Measurements from ENCODE around the gene MSRB3. TPM values are rescaled to one million over a fixed set of nuclear protein-coding genes. Genes with fewer than 3 reads are reported as not detected.
A peak's percentile ranks its signal among the peaks of the same experiment; 100 is the strongest.

MSRB3 gene
- total and polyA plus RNA-seq, 2 donors (not counting 3 experiments of a cell fraction or from before 2014, with no cell fraction given): 20.0 to 59.3 TPM

DNA sequence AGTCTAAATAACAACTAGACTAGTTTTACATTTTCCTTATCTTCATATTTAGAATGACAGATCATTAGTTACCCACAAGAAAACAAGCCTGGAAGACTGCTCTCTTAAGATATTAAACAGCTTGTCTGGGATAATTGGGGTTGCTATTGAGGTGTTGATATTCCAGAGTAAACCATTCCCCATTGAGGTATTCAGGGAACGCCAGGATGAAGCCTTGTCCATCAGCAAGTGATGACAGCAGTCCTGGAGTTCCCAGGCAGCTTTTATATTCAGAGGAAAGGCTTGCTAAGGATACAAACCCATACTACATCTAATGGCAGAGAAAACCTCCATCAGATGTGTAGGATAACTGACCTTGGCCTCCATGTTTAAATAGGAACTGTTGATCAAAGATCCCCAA, 168.4 kb downstream of the MSRB3 start:
- CTCF ChIA-PET: interaction anchor here (1.1 kb wide), 1 partner anchor 134 kb away, joined by 3 read pairs; no protein-coding TSS in a partner anchor

DNA sequence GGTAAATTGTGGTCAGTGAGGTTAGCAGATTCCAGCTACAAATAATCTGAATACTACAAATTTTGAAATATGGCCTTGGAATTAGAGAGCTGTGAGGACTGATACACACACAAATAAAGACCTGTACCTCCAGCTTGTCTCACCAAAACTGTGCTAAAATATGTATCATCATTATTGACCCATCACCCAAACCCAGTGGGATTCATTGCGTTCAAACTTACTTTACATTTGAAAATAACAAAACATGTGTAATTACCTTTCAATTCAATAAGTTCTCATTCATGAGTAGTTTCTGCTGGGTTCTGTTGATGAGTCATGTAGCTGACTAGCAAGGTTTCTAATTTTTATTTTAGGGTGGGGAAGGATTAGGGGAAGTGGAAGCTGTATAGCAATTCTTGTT, 170.9 kb downstream of the MSRB3 start:
- dilution Hi-C loops (cut with MboI; ENCODE audit: extremely low pct_ligation_motif_present, low sequenced_read_pairs) (no loop called here), intact Hi-C loops (cut with micrococcal nuclease) (no loop called here)
- H4K20me1 ChIP-seq (replicated peaks; ENCODE audit: control insufficient read depth, extremely low read depth, insufficient read depth, low read length): no peaks in the 10 kb centered on the region
- CTCF ChIA-PET: interaction anchor here (0.9 to 1.2 kb wide), 3 partner anchors 16 to 107 kb away, joined by 3 to 5 read pairs (median 3); no protein-coding TSS in a partner anchor
- POLR2A ChIA-PET: no interaction called here
- H3K4me2 ChIP-seq (ENCODE audit: insufficient read depth, low read length): no peak overlapping the region
- TF ChIP-seq EZH2 (IDR thresholded peaks at IDR 0.05; ENCODE audit: borderline replicate concordance, low read depth, low read length, severe bottlenecking): no peak
- peak; percentile 63 for TF ChIP-seq FOS (IDR thresholded peaks at IDR 0.05; ENCODE audit: borderline replicate concordance, insufficient read depth, low read length)
- H3K27ac ChIP-seq (ENCODE audit: insufficient read depth, low read depth, low read length): no peak overlapping the region
- H3K79me2 ChIP-seq (ENCODE audit: control insufficient read depth, insufficient read depth, low read length): no peaks in the 10 kb centered on the region
- no peak overlapping the region for H2AFZ ChIP-seq (ENCODE audit: low read depth, low read length)
- peaks cover 2% of the 10 kb centered on the region for H3K4me1 ChIP-seq (ENCODE audit: control insufficient read depth, extremely low read depth, insufficient read depth, low read length)
- no peak overlapping the region for H3K4me3 ChIP-seq (replicated peaks in 1 of 3; ENCODE audit: insufficient read depth in 1 of 3, low read depth in 1 of 3, low read length in 3 of 3)
- no peaks in the 10 kb centered on the region for H3K9me3 ChIP-seq (replicated peaks; ENCODE audit: control insufficient read depth, insufficient read depth, low read length)
- no peaks in the 10 kb centered on the region for H3K9me1 ChIP-seq (replicated peaks; ENCODE audit: control insufficient read depth, extremely low read depth, insufficient read depth, low read length)
- FAIRE-seq (no peak), DNase-seq (ENCODE audit: low read depth, low spot score) (no peak)
- H3K36me3 ChIP-seq (ENCODE audit: control insufficient read depth in 2 of 2, extremely low read depth in 1 of 2, insufficient read depth in 2 of 2, low read length in 2 of 2): no peaks in the 10 kb centered on the region
- no TSS peak for BruUV-seq (replicated peaks)
- H3K27me3 ChIP-seq (ENCODE audit: control insufficient read depth in 2 of 2, insufficient read depth in 2 of 2, low read length in 2 of 2): no peaks in the 10 kb centered on the region
- H3K9ac ChIP-seq (replicated peaks; ENCODE audit: extremely low read depth, insufficient read depth, low read length): no peak overlapping the region

More for the DNA sequence above, 168.4 kb downstream of the MSRB3 start:
- H3K79me2 ChIP-seq (ENCODE audit: control insufficient read depth, insufficient read depth, low read length): no peaks in the 10 kb centered on the region
- peaks cover 2% of the 10 kb centered on the region for H3K4me1 ChIP-seq (ENCODE audit: control insufficient read depth, extremely low read depth, insufficient read depth, low read length)
- H3K4me2 ChIP-seq (ENCODE audit: insufficient read depth, low read length): no peak overlapping the region
- H4K20me1 ChIP-seq (replicated peaks; ENCODE audit: control insufficient read depth, extremely low read depth, insufficient read depth, low read length): no peaks in the 10 kb centered on the region
- H2AFZ ChIP-seq (ENCODE audit: low read depth, low read length): no peak overlapping the region
- FAIRE-seq (no peak), DNase-seq (ENCODE audit: low read depth, low spot score) (no peak)
- BruUV-seq (replicated peaks): no TSS peak
- no peaks in the 10 kb centered on the region for H3K27me3 ChIP-seq (ENCODE audit: control insufficient read depth in 2 of 2, insufficient read depth in 2 of 2, low read length in 2 of 2)
- no peaks in the 10 kb centered on the region for H3K9me1 ChIP-seq (replicated peaks; ENCODE audit: control insufficient read depth, extremely low read depth, insufficient read depth, low read length)
- no peak overlapping the region for H3K4me3 ChIP-seq (replicated peaks in 1 of 3; ENCODE audit: insufficient read depth in 1 of 3, low read depth in 1 of 3, low read length in 3 of 3)
- POLR2A ChIA-PET: no interaction called here
- TF ChIP-seq GATA2 (IDR thresholded peaks at IDR 0.05; ENCODE audit: insufficient read depth, insufficient read length, low read depth, low read length): no peak
- no peak overlapping the region for H3K27ac ChIP-seq (ENCODE audit: insufficient read depth, low read depth, low read length)
- H3K36me3 ChIP-seq (ENCODE audit: control insufficient read depth in 2 of 2, extremely low read depth in 1 of 2, insufficient read depth in 2 of 2, low read length in 2 of 2): no peaks in the 10 kb centered on the region
- no peaks in the 10 kb centered on the region for H3K9me3 ChIP-seq (replicated peaks; ENCODE audit: control insufficient read depth, insufficient read depth, low read length)
- H3K9ac ChIP-seq (replicated peaks; ENCODE audit: extremely low read depth, insufficient read depth, low read length): no peak overlapping the region
- intact Hi-C loops (cut with micrococcal nuclease) (no loop called here), dilution Hi-C loops (cut with MboI; ENCODE audit: extremely low pct_ligation_motif_present, low sequenced_read_pairs) (no loop called here)
